Mesothelial cell of epicardium (in vitro differentiated cells): ENCODE measurements around the gene BPIFA1. TPM values are rescaled to one million over a fixed set of nuclear protein-coding genes. Genes with fewer than 3 reads are reported as not detected.
A peak's percentile ranks its signal among the peaks of the same experiment; 100 is the strongest.

ENCODE experiments used
- DNase-seq, 2 experiments: peaks; one replicate each; pipeline ENCODE4 v3.0.0; 2021; ENCODE audit warnings: low spot score in 2 of 2; ENCODE audit not compliant: unreplicated experiment in 2 of 2
- H3K27ac Mint-ChIP-seq: 2 replicates; pipeline ENCODE4 v1.8.0; 2021; ENCODE audit warnings: mixed read lengths
- H3K27me3 Mint-ChIP-seq: 2 replicates; pipeline ENCODE4 v1.8.0; 2021; ENCODE audit warnings: low read depth, mixed read lengths
- H3K36me3 Mint-ChIP-seq: 2 replicates; pipeline ENCODE4 v1.8.0; 2021; ENCODE audit warnings: mixed read lengths
- H3K4me1 Mint-ChIP-seq: 2 replicates; pipeline ENCODE4 v1.8.0; 2021; ENCODE audit warnings: mixed read lengths
- H3K4me3 Mint-ChIP-seq: 2 replicates; pipeline ENCODE4 v1.8.0; 2021; ENCODE audit warnings: mild to moderate bottlenecking, moderate library complexity, mixed read lengths
- H3K9me3 Mint-ChIP-seq: 2 replicates; pipeline ENCODE4 v1.8.0; 2021; ENCODE audit warnings: mixed read lengths
- CTCF ChIP-seq: fragments of 200-600 bp; sonication (generic); IDR thresholded peaks from one replicate; pipeline ENCODE4 v1.5.0; 2021; ENCODE audit warnings: antibody characterized with exemption; ENCODE audit not compliant: unreplicated experiment
- total RNA-seq: library from RNA; stranded (reverse); gene quantifications from 3 replicates; pipeline ENCODE4 v1.2.1, GENCODE V29; 2021

Gene BPIFA1
- total RNA-seq, 1 donor from 2014 or later = not detected

GRCh38 chr20:33199026-33199425 lies 36.8 kb upstream of the BPIFA1 start:
- no peak overlapping the region for H3K27ac Mint-ChIP-seq
- H3K36me3 Mint-ChIP-seq = no peaks in the 10 kb centered on the region
- no peak for DNase-seq
- H3K4me1 Mint-ChIP-seq = no peaks in the 10 kb centered on the region
- no peak for TF ChIP-seq CTCF
- H3K4me3 Mint-ChIP-seq = no peak overlapping the region
- H3K27me3 Mint-ChIP-seq = peaks cover 71% of the 10 kb centered on the region
- no peaks in the 10 kb centered on the region for H3K9me3 Mint-ChIP-seq

- no peak for TF ChIP-seq CTCF
- H3K9me3 Mint-ChIP-seq = no peaks in the 10 kb centered on the region
- peaks cover 64% of the 10 kb centered on the region for H3K27me3 Mint-ChIP-seq
- DNase-seq = no peak
- H3K27ac Mint-ChIP-seq = no peak overlapping the region
- no peaks in the 10 kb centered on the region for H3K36me3 Mint-ChIP-seq
- H3K4me3 Mint-ChIP-seq = no peak overlapping the region
- H3K4me1 Mint-ChIP-seq = no peaks in the 10 kb centered on the region
Measured at GRCh38 chr20:33202451-33202850, 33.3 kb upstream of the BPIFA1 start.

GRCh38 chr20:33203444-33203843 lies 32.4 kb upstream of the BPIFA1 start:
- H3K27me3 Mint-ChIP-seq = peaks cover 69% of the 10 kb centered on the region
- no peak for TF ChIP-seq CTCF
- H3K27ac Mint-ChIP-seq = no peak overlapping the region
- H3K4me3 Mint-ChIP-seq = no peak overlapping the region
- no peaks in the 10 kb centered on the region for H3K9me3 Mint-ChIP-seq
- H3K36me3 Mint-ChIP-seq = no peaks in the 10 kb centered on the region
- no peaks in the 10 kb centered on the region for H3K4me1 Mint-ChIP-seq
- DNase-seq = no peak

GRCh38 chr20:33209789-33210188 lies 26.0 kb upstream of the BPIFA1 start:
- H3K27me3 Mint-ChIP-seq = peaks cover 64% of the 10 kb centered on the region
- TF ChIP-seq CTCF = no peak
- peak; percentile 75 to 85 for DNase-seq
- H3K4me1 Mint-ChIP-seq = no peaks in the 10 kb centered on the region
- no peak overlapping the region for H3K4me3 Mint-ChIP-seq
- no peak overlapping the region for H3K27ac Mint-ChIP-seq
- no peaks in the 10 kb centered on the region for H3K9me3 Mint-ChIP-seq
- no peaks in the 10 kb centered on the region for H3K36me3 Mint-ChIP-seq

- Mint-ChIP-seq H3K4me3 (no peak overlapping the region), H3K9me3 (no peaks in the 10 kb centered on the region), H3K4me1 (no peaks in the 10 kb centered on the region), H3K27ac (no peak overlapping the region), H3K36me3 (no peaks in the 10 kb centered on the region), H3K27me3 (peaks cover 66% of the 10 kb centered on the region)
- no peak for TF ChIP-seq CTCF
- no peak for DNase-seq
Measured at GRCh38 chr20:33210371-33210770, 25.4 kb upstream of the BPIFA1 start.

GRCh38 chr20:33211817-33212424 lies 23.9 kb upstream of the BPIFA1 start:
- peak in 1 of 2 experiments; percentile 43 for DNase-seq
- H3K9me3 Mint-ChIP-seq = no peaks in the 10 kb centered on the region
- no peaks in the 10 kb centered on the region for H3K36me3 Mint-ChIP-seq
- H3K4me3 Mint-ChIP-seq = no peak overlapping the region
- TF ChIP-seq CTCF = peak; percentile 57
- peaks cover 75% of the 10 kb centered on the region for H3K27me3 Mint-ChIP-seq
- H3K27ac Mint-ChIP-seq = no peak overlapping the region
- H3K4me1 Mint-ChIP-seq = no peaks in the 10 kb centered on the region
